Activated CD4-positive, alpha-beta T cell treated with anti-CD3 and anti-CD28 coated beads, Interleukin-2, amount 10 ng/mL, durations not matched to agents 7 days and 5 days (primary cell): ENCODE data around the gene DCC. TPM values are rescaled to one million over a fixed set of nuclear protein-coding genes. Genes with fewer than 3 reads are reported as not detected.

Source experiments
- CTCF ChIA-PET: fragments of 350-600 bp; sonication (Branson Sonifier 250); formaldehyde crosslinking; loops from one replicate; lab custom pipeline; 2021; ENCODE audit warnings: antibody characterized with exemption; lab: Charles Lee
- POLR2A ChIA-PET: fragments of 350-600 bp; sonication (Branson Sonifier 250); formaldehyde crosslinking; loops from one replicate; lab custom pipeline; 2021; ENCODE audit warnings: antibody characterized with exemption; lab: Charles Lee
- DNase-seq: peaks from one replicate; pipeline ENCODE4 v3.0.0-alpha.2; 2020
- H3K27ac Mint-ChIP-seq: one replicate; pipeline ENCODE4 v1.8.0; 2021; ENCODE audit warnings: mild to moderate bottlenecking, moderate library complexity, mixed read lengths
- H3K27me3 Mint-ChIP-seq: one replicate; pipeline ENCODE4 v1.8.0; 2021; ENCODE audit warnings: mixed read lengths
- H3K36me3 Mint-ChIP-seq: one replicate; pipeline ENCODE4 v1.8.0; 2021; ENCODE audit warnings: low read depth, mixed read lengths
- H3K4me1 Mint-ChIP-seq: one replicate; pipeline ENCODE4 v1.8.0; 2021; ENCODE audit warnings: mixed read lengths
- H3K4me3 Mint-ChIP-seq: one replicate; pipeline ENCODE4 v1.8.0; 2021; ENCODE audit warnings: mild to moderate bottlenecking, moderate library complexity, mixed read lengths
- H3K9me3 Mint-ChIP-seq: one replicate; pipeline ENCODE4 v1.8.0; 2021; ENCODE audit warnings: mixed read lengths
- total RNA-seq, 2 experiments: library from RNA; stranded (reverse); gene quantifications; one replicate each; pipeline ENCODE4 v1.2.3, GENCODE V29; 2021

DCC gene
- total RNA-seq, 2 experiments from 2014 or later: not detected

DNA sequence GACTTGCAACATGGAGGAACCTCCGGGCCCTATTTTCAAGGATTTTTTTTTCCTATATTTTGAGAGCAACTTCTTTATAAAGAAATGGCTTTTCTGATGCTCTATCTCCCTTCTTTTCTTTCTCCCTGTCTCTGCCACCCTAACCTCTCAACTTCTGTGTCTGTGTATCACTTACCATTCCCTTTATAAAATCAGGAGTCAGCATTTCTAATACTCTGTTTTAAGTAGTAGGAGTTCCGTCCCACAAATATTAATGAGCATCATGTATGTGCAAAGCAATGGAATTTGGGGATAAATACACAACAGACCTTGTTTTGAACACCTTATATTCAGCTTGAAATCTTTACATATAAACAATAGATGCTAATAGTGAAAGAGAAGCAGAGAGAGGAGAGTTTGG, 268.0 kb downstream of the DCC start:
- no peaks in the 10 kb centered on the region for H3K4me1 Mint-ChIP-seq
- H3K36me3 Mint-ChIP-seq: no peaks in the 10 kb centered on the region
- H3K27me3 Mint-ChIP-seq: no peaks in the 10 kb centered on the region
- no peak overlapping the region for H3K4me3 Mint-ChIP-seq
- CTCF ChIA-PET: no interaction called here
- no peak for DNase-seq
- H3K27ac Mint-ChIP-seq: no peak overlapping the region
- H3K9me3 Mint-ChIP-seq: peaks cover 3% of the 10 kb centered on the region
- POLR2A ChIA-PET: no interaction called here

DNA sequence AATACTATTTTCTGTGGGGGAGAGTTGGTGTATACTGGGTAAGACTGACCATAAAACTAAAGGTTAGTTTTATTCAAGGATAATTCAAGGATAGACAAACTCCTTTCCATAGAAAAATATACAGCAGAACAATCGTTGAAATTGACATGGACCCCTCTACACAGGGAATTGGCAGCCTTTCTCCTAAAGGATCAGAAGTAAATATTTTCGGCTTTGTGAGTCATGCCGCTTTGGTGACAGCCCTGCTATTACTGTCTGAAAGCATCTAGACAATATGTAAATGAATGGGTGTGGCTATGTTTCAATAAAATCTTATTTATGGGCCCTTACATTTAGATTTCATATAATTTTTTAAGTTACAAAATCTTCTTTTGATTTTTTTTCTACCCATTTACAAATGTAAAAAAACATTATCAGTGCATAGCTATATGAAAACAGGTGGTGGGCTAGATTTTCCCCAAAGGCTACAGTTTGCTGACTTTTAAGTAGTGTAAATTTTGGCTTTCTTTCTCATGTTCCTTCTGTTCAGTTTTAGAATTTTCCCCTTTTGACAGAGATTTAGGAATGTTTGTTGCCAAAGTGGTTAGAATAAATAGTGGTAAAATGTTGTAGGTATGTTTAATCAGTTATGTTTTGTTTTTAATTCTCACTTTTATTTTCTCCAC, 270.6 kb downstream of the DCC start:
- H3K36me3 Mint-ChIP-seq: no peaks in the 10 kb centered on the region
- POLR2A ChIA-PET: no interaction called here
- H3K4me1 Mint-ChIP-seq: no peaks in the 10 kb centered on the region
- H3K27me3 Mint-ChIP-seq: no peaks in the 10 kb centered on the region
- H3K27ac Mint-ChIP-seq: no peak overlapping the region
- no peak overlapping the region for H3K4me3 Mint-ChIP-seq
- CTCF ChIA-PET: no interaction called here
- no peak for DNase-seq
- H3K9me3 Mint-ChIP-seq: peaks cover 3% of the 10 kb centered on the region

DNA sequence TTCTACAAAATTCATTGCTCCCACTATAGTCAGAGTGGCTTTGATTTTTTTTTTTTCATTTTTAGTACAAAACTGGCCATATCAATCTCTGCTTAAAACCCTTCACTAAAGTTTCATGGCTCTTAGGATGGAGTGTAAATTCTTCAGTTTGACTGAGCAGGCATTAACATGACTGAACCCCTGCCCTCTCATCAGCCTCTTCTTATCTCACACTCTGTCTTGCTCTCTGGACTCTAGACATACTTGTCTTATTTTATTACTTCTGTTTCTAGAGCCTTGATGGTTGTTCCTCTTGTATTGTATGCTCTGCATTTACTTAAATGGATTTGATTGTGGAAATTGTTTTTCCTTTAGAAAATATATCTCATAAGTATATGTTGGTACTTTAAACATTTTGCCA, 272.4 kb downstream of the DCC start:
- Mint-ChIP-seq H3K36me3 (no peaks in the 10 kb centered on the region), H3K27ac (no peak overlapping the region), H3K4me1 (no peaks in the 10 kb centered on the region), H3K27me3 (no peaks in the 10 kb centered on the region), H3K4me3 (no peak overlapping the region), H3K9me3 (no peaks in the 10 kb centered on the region)
- ChIA-PET CTCF (no interaction called here), POLR2A (no interaction called here)
- DNase-seq: no peak

- Mint-ChIP-seq H3K36me3 (no peaks in the 10 kb centered on the region), H3K9me3 (no peaks in the 10 kb centered on the region), H3K4me3 (no peak overlapping the region), H3K27ac (no peak overlapping the region), H3K4me1 (no peaks in the 10 kb centered on the region), H3K27me3 (no peaks in the 10 kb centered on the region)
- ChIA-PET CTCF (no interaction called here), POLR2A (no interaction called here)
- no peak for DNase-seq
These were observed 275.3 kb downstream of the DCC start for GRCh38 chr18:52615321-52615720.

- ChIA-PET POLR2A (no interaction called here), CTCF (no interaction called here)
- Mint-ChIP-seq H3K4me3 (no peak overlapping the region), H3K27me3 (no peaks in the 10 kb centered on the region), H3K4me1 (no peaks in the 10 kb centered on the region), H3K36me3 (no peaks in the 10 kb centered on the region), H3K27ac (no peak overlapping the region), H3K9me3 (no peaks in the 10 kb centered on the region)
- DNase-seq: no peak
These were observed 275.9 kb downstream of the DCC start for GRCh38 chr18:52615943-52616342.

DNA sequence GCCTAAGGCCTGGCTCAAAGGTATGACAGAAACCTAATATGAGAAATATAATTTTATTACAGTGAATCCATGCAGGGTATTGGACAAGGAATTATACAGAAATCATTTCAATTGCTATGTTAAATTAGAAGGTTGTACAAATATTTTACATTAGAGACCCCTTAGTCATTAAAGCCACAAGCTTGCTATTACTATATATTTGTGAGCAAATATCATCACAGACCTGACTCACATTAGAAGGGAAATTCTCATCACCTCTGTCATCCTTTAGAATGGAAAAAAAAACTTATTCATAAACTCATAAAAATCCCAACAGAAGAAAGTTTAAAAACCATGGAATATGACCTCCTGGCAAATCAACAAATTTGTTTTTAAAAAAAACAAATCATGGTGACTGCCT, 277.9 kb downstream of the DCC start:
- no peaks in the 10 kb centered on the region for H3K4me1 Mint-ChIP-seq
- H3K4me3 Mint-ChIP-seq: no peak overlapping the region
- ChIA-PET POLR2A (no interaction called here), CTCF (no interaction called here)
- no peaks in the 10 kb centered on the region for H3K36me3 Mint-ChIP-seq
- no peaks in the 10 kb centered on the region for H3K9me3 Mint-ChIP-seq
- H3K27ac Mint-ChIP-seq: no peak overlapping the region
- DNase-seq: no peak
- no peaks in the 10 kb centered on the region for H3K27me3 Mint-ChIP-seq

GRCh38 chr18:52620926-52621439, 281.0 kb downstream of the DCC start:
- no peak overlapping the region for H3K27ac Mint-ChIP-seq
- H3K9me3 Mint-ChIP-seq: no peaks in the 10 kb centered on the region
- no peak overlapping the region for H3K4me3 Mint-ChIP-seq
- H3K36me3 Mint-ChIP-seq: no peaks in the 10 kb centered on the region
- H3K27me3 Mint-ChIP-seq: no peaks in the 10 kb centered on the region
- POLR2A ChIA-PET: no interaction called here
- no peak for DNase-seq
- H3K4me1 Mint-ChIP-seq: no peaks in the 10 kb centered on the region
- CTCF ChIA-PET: no interaction called here

DNA sequence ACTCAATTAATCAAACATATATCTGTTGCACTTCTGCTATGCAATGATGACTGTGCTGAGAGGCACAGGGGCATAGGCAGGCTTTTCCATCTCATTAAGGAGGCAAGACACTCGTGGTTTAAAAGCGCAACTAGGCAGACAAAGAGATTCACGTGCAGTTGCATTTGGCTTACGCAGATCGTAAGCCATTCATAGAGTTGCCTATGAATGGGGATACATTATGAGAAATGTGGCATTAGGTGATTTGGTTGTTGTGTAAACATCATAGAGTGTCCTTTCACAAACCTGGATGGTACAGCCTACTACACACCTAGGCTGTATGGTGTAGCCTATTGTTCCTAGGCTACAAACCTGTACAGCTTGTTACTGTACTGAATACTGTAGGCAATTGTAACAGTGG, 284.7 kb downstream of the DCC start:
- H3K4me1 Mint-ChIP-seq: no peaks in the 10 kb centered on the region
- H3K27me3 Mint-ChIP-seq: no peaks in the 10 kb centered on the region
- H3K9me3 Mint-ChIP-seq: no peaks in the 10 kb centered on the region
- no peak for DNase-seq
- H3K36me3 Mint-ChIP-seq: no peaks in the 10 kb centered on the region
- H3K27ac Mint-ChIP-seq: no peak overlapping the region
- H3K4me3 Mint-ChIP-seq: no peak overlapping the region
- POLR2A ChIA-PET: no interaction called here
- CTCF ChIA-PET: no interaction called here

DNA sequence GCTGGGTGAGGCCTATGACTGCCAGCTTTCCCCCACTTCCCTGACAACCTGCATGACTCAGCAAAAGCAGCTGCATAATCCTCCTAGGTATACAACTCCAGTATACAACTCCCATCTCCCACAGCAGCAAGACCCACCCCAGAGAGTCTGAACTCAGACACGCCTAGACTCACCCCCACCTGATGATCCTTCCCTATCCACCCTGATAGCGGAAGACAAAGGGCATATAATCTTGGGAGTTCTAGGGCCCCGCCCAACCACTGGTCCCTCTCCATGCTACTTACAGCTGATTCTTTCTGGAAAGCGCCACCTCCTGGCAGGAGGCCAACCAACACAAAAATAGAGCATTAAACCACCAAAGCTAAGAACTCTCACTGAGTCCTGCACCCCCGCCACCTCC, 296.5 kb downstream of the DCC start:
- CTCF ChIA-PET: no interaction called here
- H3K4me3 Mint-ChIP-seq: no peak overlapping the region
- no peak overlapping the region for H3K27ac Mint-ChIP-seq
- no peaks in the 10 kb centered on the region for H3K36me3 Mint-ChIP-seq
- no peak for DNase-seq
- POLR2A ChIA-PET: no interaction called here
- H3K4me1 Mint-ChIP-seq: no peaks in the 10 kb centered on the region
- peaks cover 6% of the 10 kb centered on the region for H3K9me3 Mint-ChIP-seq
- H3K27me3 Mint-ChIP-seq: no peaks in the 10 kb centered on the region

DNA sequence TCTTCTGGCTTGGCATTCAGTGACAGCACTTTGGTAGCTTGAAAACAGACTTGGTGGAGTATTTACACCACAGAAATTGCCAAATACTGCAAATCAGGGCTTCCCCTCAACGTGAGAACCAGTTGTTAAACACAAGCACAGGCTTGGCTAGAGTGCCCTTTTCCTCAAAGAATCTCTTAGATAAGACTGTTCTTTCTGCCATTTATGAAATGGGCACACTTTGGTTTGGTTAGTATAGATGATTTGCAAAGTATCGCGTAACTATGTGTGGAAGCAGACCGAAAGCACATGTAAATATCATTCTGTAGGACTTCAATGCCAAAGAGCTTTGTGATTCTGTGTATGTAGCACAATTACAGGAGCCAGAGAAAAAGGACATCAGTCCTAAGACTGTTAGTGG, 308.2 kb downstream of the DCC start:
- ChIA-PET CTCF (interaction anchor here (0.6 kb wide), 1 partner anchor 364 kb away, joined by 3 read pairs; no protein-coding TSS in a partner anchor), POLR2A (no interaction called here)
- H3K4me3 Mint-ChIP-seq: no peak overlapping the region
- no peaks in the 10 kb centered on the region for H3K9me3 Mint-ChIP-seq
- DNase-seq: no peak
- no peaks in the 10 kb centered on the region for H3K27me3 Mint-ChIP-seq
- H3K4me1 Mint-ChIP-seq: no peaks in the 10 kb centered on the region
- no peaks in the 10 kb centered on the region for H3K36me3 Mint-ChIP-seq
- no peak overlapping the region for H3K27ac Mint-ChIP-seq

DNA sequence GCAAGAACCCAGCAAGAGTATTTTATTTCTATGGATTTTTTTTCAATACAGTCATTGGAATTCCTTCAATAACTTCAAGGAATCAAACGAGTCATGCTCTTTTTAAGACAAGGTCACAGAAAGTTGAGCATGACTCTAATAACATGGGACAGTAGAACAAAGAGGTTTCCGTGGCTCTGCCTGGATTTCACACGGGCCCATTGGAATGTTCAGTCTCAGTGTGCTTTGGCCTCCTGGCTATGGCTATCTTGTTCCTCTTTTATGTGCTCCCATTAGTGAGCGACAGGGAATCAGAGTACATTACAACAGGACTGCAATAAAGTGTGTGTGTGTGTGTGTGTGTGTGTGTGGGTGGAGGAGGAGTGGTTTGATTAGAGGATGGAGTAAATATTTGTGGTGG, 312.4 kb downstream of the DCC start:
- Mint-ChIP-seq H3K27ac (no peak overlapping the region), H3K4me3 (no peak overlapping the region), H3K36me3 (no peaks in the 10 kb centered on the region), H3K9me3 (no peaks in the 10 kb centered on the region), H3K27me3 (no peaks in the 10 kb centered on the region), H3K4me1 (no peaks in the 10 kb centered on the region)
- ChIA-PET CTCF (no interaction called here), POLR2A (no interaction called here)
- no peak for DNase-seq

- Mint-ChIP-seq H3K4me1 (no peaks in the 10 kb centered on the region), H3K9me3 (no peaks in the 10 kb centered on the region), H3K4me3 (no peak overlapping the region), H3K27me3 (no peaks in the 10 kb centered on the region), H3K36me3 (no peaks in the 10 kb centered on the region), H3K27ac (no peak overlapping the region)
- no peak for DNase-seq
- ChIA-PET CTCF (no interaction called here), POLR2A (no interaction called here)
These were observed 317.2 kb downstream of the DCC start for GRCh38 chr18:52657043-52657805.

DNA sequence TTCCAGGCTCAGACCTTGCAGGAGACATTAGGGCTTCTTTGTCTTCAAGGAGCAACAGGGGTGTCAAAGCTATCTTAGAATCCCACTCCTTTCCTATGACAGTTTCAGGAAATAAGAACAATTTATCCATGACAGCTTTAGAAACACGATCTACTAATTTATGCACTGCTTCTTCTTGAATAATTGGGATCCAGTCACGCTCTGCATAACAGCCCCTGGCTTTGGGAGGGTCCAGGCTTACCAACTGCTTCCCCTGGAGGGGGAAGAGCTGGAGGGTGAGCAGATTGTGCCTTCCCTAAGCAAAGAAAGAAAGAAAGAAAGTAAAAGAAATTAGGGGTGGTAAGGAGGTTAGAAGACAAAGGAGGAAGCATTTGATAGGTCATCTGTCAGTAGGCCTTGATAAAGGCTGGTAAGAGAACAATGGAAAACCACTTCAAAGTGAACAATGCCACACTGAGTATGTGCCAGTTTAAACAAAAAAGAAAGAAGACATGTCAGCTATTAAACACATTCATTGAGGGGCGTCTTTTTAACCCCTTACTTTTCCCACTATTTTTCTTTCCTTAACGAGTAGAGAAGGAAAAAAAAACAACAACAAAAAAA, 327.6 kb downstream of the DCC start:
- no peaks in the 10 kb centered on the region for H3K27me3 Mint-ChIP-seq
- no peaks in the 10 kb centered on the region for H3K36me3 Mint-ChIP-seq
- ChIA-PET CTCF (interaction anchor here (0.6 kb wide), 1 partner anchor 639 kb away, joined by 5 read pairs; no protein-coding TSS in a partner anchor), POLR2A (no interaction called here)
- H3K27ac Mint-ChIP-seq: no peak overlapping the region
- DNase-seq: no peak
- no peaks in the 10 kb centered on the region for H3K9me3 Mint-ChIP-seq
- no peak overlapping the region for H3K4me3 Mint-ChIP-seq
- H3K4me1 Mint-ChIP-seq: no peaks in the 10 kb centered on the region
